Measurements from ENCODE around the gene MCF2L2.

MCF2L2 gene

GRCh38 chr3:183464480-183464879, 36.1 kb upstream of the MCF2L2 start:
- CTCF ChIA-PET, result no interaction called here
- POLR2A ChIA-PET, result no interaction called here
- TF ChIP-seq ZNF384 (IDR thresholded peaks at IDR 0.05), result no peak
- no peak for TF ChIP-seq LEF1 (IDR thresholded peaks at IDR 0.05; ENCODE audit: borderline replicate concordance)
- no peak for TF ChIP-seq ELF4 (IDR thresholded peaks at IDR 0.05)
- no peak for TF ChIP-seq PKNOX1 (IDR thresholded peaks at IDR 0.05)
- TF ChIP-seq FOXK2 (IDR thresholded peaks at IDR 0.05), result no peak
- TF ChIP-seq SUZ12 (IDR thresholded peaks at IDR 0.05), result no peak
- no peak for TF ChIP-seq HDGF (IDR thresholded peaks at IDR 0.05; ENCODE audit: borderline replicate concordance)
- TF ChIP-seq SP1 (IDR thresholded peaks at IDR 0.05), result no peak
- no peak for TF ChIP-seq BHLHE40 (IDR thresholded peaks at IDR 0.05; ENCODE audit: borderline replicate concordance)
- no peak for TF ChIP-seq NFRKB (IDR thresholded peaks at IDR 0.05)
- no peak for TF ChIP-seq CTBP1 (IDR thresholded peaks at IDR 0.05; ENCODE audit: borderline replicate concordance)
- no peak for TF ChIP-seq TARDBP (IDR thresholded peaks at IDR 0.05)
- TF ChIP-seq FOXM1 (IDR thresholded peaks at IDR 0.05; ENCODE audit: borderline replicate concordance), result no peak
- no peak for TF ChIP-seq ARNT (IDR thresholded peaks at IDR 0.05)
- no peak for DNase-seq (ENCODE audit: extremely low spot score)

DNA sequence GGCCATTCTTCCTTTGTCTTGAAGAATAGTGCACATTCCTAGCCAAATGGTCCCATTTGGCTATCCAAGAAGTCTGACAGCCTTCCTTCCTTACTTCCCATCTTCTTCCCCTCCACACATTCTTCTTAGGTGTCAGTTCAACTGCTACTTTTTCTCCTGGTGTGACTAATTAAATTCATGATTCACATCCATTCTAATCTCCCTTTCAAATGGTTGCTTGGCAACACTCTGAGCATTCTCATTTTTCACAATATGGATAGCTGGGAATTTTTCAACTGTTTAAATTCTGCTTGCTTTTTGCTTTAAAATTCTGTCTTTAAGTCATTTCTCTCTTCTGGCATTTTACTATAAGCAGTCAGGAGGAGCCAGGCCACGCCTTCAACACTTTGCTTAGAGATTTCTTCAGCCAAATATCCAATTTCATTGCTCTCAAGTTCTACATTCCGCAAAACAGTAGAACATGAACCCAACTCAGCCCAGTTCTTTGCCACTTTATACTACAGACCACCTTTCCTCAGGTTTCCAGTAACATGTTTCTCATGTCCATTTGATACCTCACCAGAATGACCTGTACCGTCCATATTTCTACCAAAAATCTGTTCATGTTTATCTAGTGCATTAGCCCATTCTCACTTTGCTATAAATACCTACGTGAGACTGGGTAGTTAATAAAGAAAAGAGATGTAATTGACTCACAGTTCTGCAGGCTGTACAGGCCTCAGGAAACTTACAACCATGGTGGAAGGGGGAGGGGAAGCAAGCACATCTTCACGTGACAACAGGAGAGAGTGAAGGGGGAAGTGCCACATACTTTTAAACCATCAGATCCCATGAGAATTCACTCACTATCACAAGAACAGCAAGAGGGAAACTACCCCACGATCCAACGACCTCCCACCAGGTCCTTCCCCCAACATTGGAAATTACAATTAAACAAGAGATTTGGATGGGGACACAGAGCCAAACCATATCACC, 31.9 kb upstream of the MCF2L2 start:
- DNase-seq (ENCODE audit: extremely low spot score), result no peak
- CTCF ChIA-PET, result no interaction called here
- POLR2A ChIA-PET, result no interaction called here
- TF ChIP-seq L3MBTL2 (conservative IDR thresholded peaks at IDR 0.05) (no peak), PKNOX1 (IDR thresholded peaks at IDR 0.05) (no peak), LEF1 (IDR thresholded peaks at IDR 0.05; ENCODE audit: borderline replicate concordance) (no peak), SP1 (IDR thresholded peaks at IDR 0.05) (no peak), ARNT (IDR thresholded peaks at IDR 0.05) (no peak), FOXK2 (IDR thresholded peaks at IDR 0.05) (no peak), FOXA1 (IDR thresholded peaks at IDR 0.05) (no peak), ZNF384 (IDR thresholded peaks at IDR 0.05) (no peak), BHLHE40 (IDR thresholded peaks at IDR 0.05; ENCODE audit: borderline replicate concordance) (no peak), TARDBP (IDR thresholded peaks at IDR 0.05) (no peak), CTBP1 (IDR thresholded peaks at IDR 0.05; ENCODE audit: borderline replicate concordance) (no peak), HDGF (IDR thresholded peaks at IDR 0.05; ENCODE audit: borderline replicate concordance) (no peak), FOXM1 (IDR thresholded peaks at IDR 0.05; ENCODE audit: borderline replicate concordance) (no peak), SUZ12 (IDR thresholded peaks at IDR 0.05) (no peak), NFRKB (IDR thresholded peaks at IDR 0.05) (no peak), ELF4 (IDR thresholded peaks at IDR 0.05) (no peak)

GRCh38 chr3:183455089-183455488, 26.7 kb upstream of the MCF2L2 start:
- DNase-seq (ENCODE audit: extremely low spot score), result no peak
- ChIA-PET POLR2A (no interaction called here), CTCF (no interaction called here)
- TF ChIP-seq TARDBP (IDR thresholded peaks at IDR 0.05) (no peak), CTBP1 (IDR thresholded peaks at IDR 0.05; ENCODE audit: borderline replicate concordance) (no peak), BHLHE40 (IDR thresholded peaks at IDR 0.05; ENCODE audit: borderline replicate concordance) (no peak), L3MBTL2 (conservative IDR thresholded peaks at IDR 0.05) (no peak), ZNF384 (IDR thresholded peaks at IDR 0.05) (no peak), SUZ12 (IDR thresholded peaks at IDR 0.05) (no peak), LEF1 (IDR thresholded peaks at IDR 0.05; ENCODE audit: borderline replicate concordance) (no peak), FOXM1 (IDR thresholded peaks at IDR 0.05; ENCODE audit: borderline replicate concordance) (no peak), ELF4 (IDR thresholded peaks at IDR 0.05) (no peak), FOXK2 (IDR thresholded peaks at IDR 0.05) (no peak), FOXA1 (IDR thresholded peaks at IDR 0.05) (no peak), HDGF (IDR thresholded peaks at IDR 0.05; ENCODE audit: borderline replicate concordance) (no peak), PKNOX1 (IDR thresholded peaks at IDR 0.05) (no peak)

GRCh38 chr3:183454064-183454463, 25.6 kb upstream of the MCF2L2 start:
- CTCF ChIA-PET, result no interaction called here
- TF ChIP-seq SUZ12 (IDR thresholded peaks at IDR 0.05) (no peak), PKNOX1 (IDR thresholded peaks at IDR 0.05) (no peak), ARNT (IDR thresholded peaks at IDR 0.05) (no peak), NFRKB (IDR thresholded peaks at IDR 0.05) (no peak), HDGF (IDR thresholded peaks at IDR 0.05; ENCODE audit: borderline replicate concordance) (no peak), LEF1 (IDR thresholded peaks at IDR 0.05; ENCODE audit: borderline replicate concordance) (no peak), TARDBP (IDR thresholded peaks at IDR 0.05) (no peak), L3MBTL2 (conservative IDR thresholded peaks at IDR 0.05) (no peak), FOXK2 (IDR thresholded peaks at IDR 0.05) (no peak), FOXA1 (IDR thresholded peaks at IDR 0.05) (no peak), CTBP1 (IDR thresholded peaks at IDR 0.05; ENCODE audit: borderline replicate concordance) (no peak), ELF4 (IDR thresholded peaks at IDR 0.05) (no peak), FOXM1 (IDR thresholded peaks at IDR 0.05; ENCODE audit: borderline replicate concordance) (no peak), BHLHE40 (IDR thresholded peaks at IDR 0.05; ENCODE audit: borderline replicate concordance) (no peak), ZNF384 (IDR thresholded peaks at IDR 0.05) (no peak), SP1 (IDR thresholded peaks at IDR 0.05) (no peak)

GRCh38 chr3:183449791-183450190, 21.4 kb upstream of the MCF2L2 start:
- CTCF ChIA-PET, result no interaction called here
- no peak for TF ChIP-seq SUZ12 (IDR thresholded peaks at IDR 0.05)
- no peak for DNase-seq (ENCODE audit: extremely low spot score)
- POLR2A ChIA-PET, result no interaction called here

More at GRCh38 chr3:183454064-183454463, 25.6 kb upstream of the MCF2L2 start:
- DNase-seq (ENCODE audit: extremely low spot score), result no peak
- POLR2A ChIA-PET, result no interaction called here

Measured in HEK293T (cell line).